Activated T-cell treated with anti-CD3 and anti-CD28 coated beads, Interleukin-2, amount 50 U/mL, for 72 hours (primary cell): ENCODE data around the gene SPEG. TPM values are rescaled to one million over a fixed set of nuclear protein-coding genes. Genes with fewer than 3 reads are reported as not detected.
A peak's percentile ranks its signal among the peaks of the same experiment; 100 is the strongest.

Source experiments
- ATAC-seq, 2 donors: fragments of 150-1000 bp; cut with Tn5 transposase; replicated peaks in 1 of 2; 2 replicates each; pipeline ENCODE4 v1.10.0; 2021; ENCODE audit warnings: moderate library complexity in 2 of 2, mild to moderate bottlenecking in 1 of 2
- DNase-seq, 2 donors: peaks; one replicate each; pipeline ENCODE4 v3.0.0; 2021 to 2022; ENCODE audit warnings: mixed read lengths in 1 of 2
- H3K27ac Mint-ChIP-seq: one replicate; pipeline ENCODE4 v1.8.0; 2022; ENCODE audit warnings: mild to moderate bottlenecking, moderate library complexity, mixed read lengths
- H3K27me3 Mint-ChIP-seq: one replicate; pipeline ENCODE4 v1.8.0; 2022; ENCODE audit warnings: low read depth, mixed read lengths
- H3K36me3 Mint-ChIP-seq, 2 donors: one replicate each; pipeline ENCODE4 v1.8.0; 2022; ENCODE audit warnings: mixed read lengths in 2 of 2, mild to moderate bottlenecking in 1 of 2; ENCODE audit not compliant: insufficient read depth in 2 of 2
- H3K4me1 Mint-ChIP-seq: one replicate; pipeline ENCODE4 v1.8.0; 2022; ENCODE audit warnings: low read depth, mixed read lengths
- H3K4me3 Mint-ChIP-seq, 2 donors: one replicate each; pipeline ENCODE4 v1.8.0; 2022; ENCODE audit warnings: mild to moderate bottlenecking in 2 of 2, mixed read lengths in 2 of 2, moderate library complexity in 2 of 2
- H3K9me3 Mint-ChIP-seq, 2 donors: one replicate each; pipeline ENCODE4 v1.8.0; 2022; ENCODE audit warnings: mixed read lengths in 2 of 2
- total RNA-seq, 2 donors: library from RNA; stranded (reverse); gene quantifications; one replicate each; pipeline ENCODE4 v1.2.3, GENCODE V29; 2022

SPEG gene
- total RNA-seq, 2 donors from 2014 or later = 4.8 to 6.9 TPM

DNA sequence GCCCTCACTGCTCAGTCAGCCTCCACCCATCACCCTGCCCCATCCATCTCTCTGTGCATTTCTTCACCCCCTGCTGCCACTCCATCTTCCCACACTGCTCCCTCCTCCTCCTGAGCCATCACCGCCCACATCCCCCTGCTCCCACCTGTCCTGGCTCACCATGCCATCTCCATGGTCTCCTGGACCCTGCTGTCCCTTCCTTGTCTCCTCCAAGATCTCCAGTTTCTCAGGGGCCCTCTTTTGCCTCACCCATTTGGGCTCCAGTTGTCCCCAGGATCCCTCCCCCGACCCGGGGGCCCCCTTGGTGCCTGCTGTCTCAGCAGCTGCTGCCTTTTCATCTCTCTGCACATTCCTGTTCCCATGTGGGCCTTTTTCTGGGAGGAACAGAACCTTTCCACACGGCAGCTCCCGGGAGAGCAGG lies 10.6 kb downstream of the SPEG start:
- Mint-ChIP-seq H3K9me3 (no peaks in the 10 kb centered on the region), H3K27ac (no peak overlapping the region), H3K4me3 (no peak overlapping the region), H3K27me3 (peaks cover 31% of the 10 kb centered on the region), H3K4me1 (peaks cover 10% of the 10 kb centered on the region), H3K36me3 (no peaks in the 10 kb centered on the region)
- ATAC-seq (no peak), DNase-seq (no peak)

DNA sequence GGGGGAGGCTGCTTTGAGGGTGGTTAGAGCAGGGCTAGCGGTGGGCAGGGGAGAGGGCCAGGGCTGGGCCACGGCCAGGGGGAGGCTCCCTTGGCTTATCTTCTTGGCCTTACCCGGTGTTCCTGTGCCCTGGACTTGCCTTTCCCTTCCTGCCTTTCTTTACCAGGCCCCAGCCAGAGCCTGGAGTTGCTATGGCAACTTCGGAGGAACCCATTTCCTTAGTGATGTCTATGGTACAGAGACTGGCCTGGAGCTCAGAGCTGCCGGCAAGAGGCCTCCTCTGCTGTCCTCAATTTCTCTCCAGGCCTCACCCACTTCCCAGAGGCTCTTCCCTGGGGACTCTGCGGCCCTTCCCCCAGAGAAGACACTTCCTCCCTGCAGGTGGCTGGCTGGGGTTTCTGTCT lies 11.5 kb downstream of the SPEG start:
- Mint-ChIP-seq H3K4me3 (no peak overlapping the region), H3K27ac (no peak overlapping the region), H3K9me3 (no peaks in the 10 kb centered on the region), H3K27me3 (peaks cover 25% of the 10 kb centered on the region), H3K4me1 (peaks cover 5% of the 10 kb centered on the region), H3K36me3 (no peaks in the 10 kb centered on the region)
- DNase-seq = no peak
- no peak for ATAC-seq

DNA sequence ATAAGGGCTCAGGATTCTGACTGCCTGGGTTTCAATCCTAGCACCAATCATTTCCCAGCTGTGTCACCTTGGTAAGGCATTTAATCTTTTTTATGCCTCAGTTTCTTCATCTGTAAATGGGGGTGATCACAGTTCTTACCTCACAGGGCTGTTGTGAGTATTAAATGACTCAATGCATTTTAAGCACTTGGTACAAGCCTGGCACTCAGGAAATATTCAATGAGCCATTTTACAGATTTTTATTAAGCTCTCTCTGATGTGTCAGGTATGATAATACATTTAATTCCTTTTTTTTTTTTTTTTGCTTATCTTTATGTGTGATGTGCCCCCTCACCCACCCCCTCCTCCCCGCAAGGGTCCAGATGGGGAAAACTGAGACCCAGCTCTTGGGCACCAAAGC lies 12.0 kb downstream of the SPEG start:
- H3K27me3 Mint-ChIP-seq = peaks cover 20% of the 10 kb centered on the region
- H3K9me3 Mint-ChIP-seq = no peaks in the 10 kb centered on the region
- no peaks in the 10 kb centered on the region for H3K36me3 Mint-ChIP-seq
- ATAC-seq (no peak), DNase-seq (no peak)
- no peak overlapping the region for H3K4me3 Mint-ChIP-seq
- H3K27ac Mint-ChIP-seq = no peak overlapping the region
- H3K4me1 Mint-ChIP-seq = no peaks in the 10 kb centered on the region

DNA sequence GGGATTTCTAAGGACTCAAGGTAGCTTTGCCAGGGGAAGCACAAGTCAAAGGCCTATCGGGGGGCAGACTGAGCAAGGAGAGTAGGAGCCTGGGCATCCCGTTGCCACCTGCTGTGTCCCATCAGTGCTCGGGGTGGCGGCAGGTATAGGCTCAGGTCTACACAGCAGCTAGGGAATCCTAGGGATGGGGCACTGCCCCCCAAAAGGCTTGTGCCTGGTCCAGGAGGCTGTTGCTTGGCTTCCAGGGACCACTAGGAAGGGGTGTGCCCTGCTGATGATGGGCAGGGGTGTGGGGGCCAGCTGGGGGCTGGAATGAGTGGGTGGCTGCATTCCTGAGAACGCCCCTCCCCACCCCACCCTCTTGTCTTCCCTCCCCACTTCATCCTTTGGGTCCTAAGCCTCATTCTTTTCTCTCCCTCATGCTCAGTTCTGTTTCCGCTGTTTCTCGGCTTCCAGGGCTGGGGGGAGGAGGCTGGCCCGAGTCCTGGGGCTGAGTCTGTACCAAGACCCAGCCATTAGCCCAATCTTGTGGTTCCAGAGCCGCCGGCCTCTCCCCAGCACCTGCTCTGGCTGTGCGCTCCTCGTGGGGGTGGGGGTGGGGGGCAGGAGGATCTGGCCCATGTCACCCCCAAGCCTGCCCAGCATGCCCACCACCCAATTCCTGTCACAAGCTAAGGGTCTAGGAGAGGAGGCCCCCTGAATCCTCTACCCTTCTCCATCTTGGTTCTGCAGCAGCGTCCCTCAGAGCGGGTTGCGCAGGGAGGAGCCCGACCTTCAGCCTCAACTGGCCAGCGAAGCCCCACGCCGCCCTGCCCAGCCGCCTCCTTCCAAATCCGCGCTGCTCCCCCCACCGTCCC lies 12.8 kb downstream of the SPEG start:
- Mint-ChIP-seq H3K4me1 (no peaks in the 10 kb centered on the region), H3K4me3 (no peak overlapping the region), H3K9me3 (no peaks in the 10 kb centered on the region), H3K27ac (no peak overlapping the region), H3K36me3 (no peaks in the 10 kb centered on the region), H3K27me3 (peaks cover 19% of the 10 kb centered on the region)
- DNase-seq = no peak
- ATAC-seq = no peak

DNA sequence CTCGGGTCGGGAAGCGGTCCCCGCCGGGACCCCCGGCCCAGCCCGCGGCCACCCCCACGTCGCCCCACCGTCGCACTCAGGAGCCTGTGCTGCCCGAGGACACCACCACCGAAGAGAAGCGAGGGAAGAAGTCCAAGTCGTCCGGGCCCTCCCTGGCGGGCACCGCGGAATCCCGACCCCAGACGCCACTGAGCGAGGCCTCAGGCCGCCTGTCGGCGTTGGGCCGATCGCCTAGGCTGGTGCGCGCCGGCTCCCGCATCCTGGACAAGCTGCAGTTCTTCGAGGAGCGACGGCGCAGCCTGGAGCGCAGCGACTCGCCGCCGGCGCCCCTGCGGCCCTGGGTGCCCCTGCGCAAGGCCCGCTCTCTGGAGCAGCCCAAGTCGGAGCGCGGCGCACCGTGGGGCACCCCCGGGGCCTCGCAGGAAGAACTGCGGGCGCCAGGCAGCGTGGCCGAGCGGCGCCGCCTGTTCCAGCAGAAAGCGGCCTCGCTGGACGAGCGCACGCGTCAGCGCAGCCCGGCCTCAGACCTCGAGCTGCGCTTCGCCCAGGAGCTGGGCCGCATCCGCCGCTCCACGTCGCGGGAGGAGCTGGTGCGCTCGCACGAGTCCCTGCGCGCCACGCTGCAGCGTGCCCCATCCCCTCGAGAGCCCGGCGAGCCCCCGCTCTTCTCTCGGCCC lies 13.6 kb downstream of the SPEG start:
- Mint-ChIP-seq H3K27me3 (peaks cover 11% of the 10 kb centered on the region), H3K4me3 (peak overlapping the region; percentile 22 to 65), H3K9me3 (no peaks in the 10 kb centered on the region), H3K4me1 (no peaks in the 10 kb centered on the region), H3K27ac (no peak overlapping the region), H3K36me3 (no peaks in the 10 kb centered on the region)
- no peak for DNase-seq
- peak; percentile 50 for ATAC-seq

DNA sequence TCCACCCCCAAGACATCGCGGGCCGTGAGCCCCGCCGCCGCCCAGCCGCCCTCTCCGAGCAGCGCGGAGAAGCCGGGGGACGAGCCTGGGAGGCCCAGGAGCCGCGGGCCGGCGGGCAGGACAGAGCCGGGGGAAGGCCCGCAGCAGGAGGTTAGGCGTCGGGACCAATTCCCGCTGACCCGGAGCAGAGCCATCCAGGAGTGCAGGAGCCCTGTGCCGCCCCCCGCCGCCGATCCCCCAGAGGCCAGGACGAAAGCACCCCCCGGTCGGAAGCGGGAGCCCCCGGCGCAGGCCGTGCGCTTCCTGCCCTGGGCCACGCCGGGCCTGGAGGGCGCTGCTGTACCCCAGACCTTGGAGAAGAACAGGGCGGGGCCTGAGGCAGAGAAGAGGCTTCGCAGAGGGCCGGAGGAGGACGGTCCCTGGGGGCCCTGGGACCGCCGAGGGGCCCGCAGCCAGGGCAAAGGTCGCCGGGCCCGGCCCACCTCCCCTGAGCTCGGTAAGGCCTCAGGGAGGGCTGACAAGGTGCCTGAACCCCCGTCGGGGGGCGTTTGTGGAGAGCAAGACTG lies 14.2 kb downstream of the SPEG start:
- Mint-ChIP-seq H3K27me3 (peaks cover 10% of the 10 kb centered on the region), H3K9me3 (no peaks in the 10 kb centered on the region), H3K4me3 (peak overlapping the region; percentile 22 to 65), H3K4me1 (no peaks in the 10 kb centered on the region), H3K27ac (no peak overlapping the region), H3K36me3 (no peaks in the 10 kb centered on the region)
- DNase-seq = peak; percentile 28 to 45
- peak; percentile 76 to 80 for ATAC-seq

DNA sequence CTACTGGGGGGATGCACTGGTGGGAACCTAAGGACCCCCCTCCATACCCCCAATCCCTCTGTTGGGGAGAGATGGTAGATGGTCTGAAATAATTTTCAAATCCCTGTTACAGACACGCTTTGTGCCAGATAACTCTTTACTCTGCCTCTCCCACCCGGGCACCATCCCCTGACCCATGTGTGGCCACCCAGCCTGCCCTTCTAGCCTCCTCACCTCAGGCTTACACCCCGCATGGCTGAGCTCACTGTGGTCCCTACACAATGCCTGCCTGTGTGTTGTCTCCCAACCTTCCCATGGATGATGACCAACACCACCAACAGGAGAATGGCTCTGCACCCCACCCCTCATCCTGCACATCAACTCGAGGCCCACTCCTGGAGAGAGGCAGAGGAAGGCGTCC lies 15.0 kb downstream of the SPEG start:
- ATAC-seq (no peak), DNase-seq (no peak)
- H3K27ac Mint-ChIP-seq = no peak overlapping the region
- peaks cover 10% of the 10 kb centered on the region for H3K27me3 Mint-ChIP-seq
- H3K4me3 Mint-ChIP-seq = peak overlapping the region in 1 of 2 donors; percentile 12
- H3K4me1 Mint-ChIP-seq = no peaks in the 10 kb centered on the region
- H3K36me3 Mint-ChIP-seq = no peaks in the 10 kb centered on the region
- no peaks in the 10 kb centered on the region for H3K9me3 Mint-ChIP-seq

DNA sequence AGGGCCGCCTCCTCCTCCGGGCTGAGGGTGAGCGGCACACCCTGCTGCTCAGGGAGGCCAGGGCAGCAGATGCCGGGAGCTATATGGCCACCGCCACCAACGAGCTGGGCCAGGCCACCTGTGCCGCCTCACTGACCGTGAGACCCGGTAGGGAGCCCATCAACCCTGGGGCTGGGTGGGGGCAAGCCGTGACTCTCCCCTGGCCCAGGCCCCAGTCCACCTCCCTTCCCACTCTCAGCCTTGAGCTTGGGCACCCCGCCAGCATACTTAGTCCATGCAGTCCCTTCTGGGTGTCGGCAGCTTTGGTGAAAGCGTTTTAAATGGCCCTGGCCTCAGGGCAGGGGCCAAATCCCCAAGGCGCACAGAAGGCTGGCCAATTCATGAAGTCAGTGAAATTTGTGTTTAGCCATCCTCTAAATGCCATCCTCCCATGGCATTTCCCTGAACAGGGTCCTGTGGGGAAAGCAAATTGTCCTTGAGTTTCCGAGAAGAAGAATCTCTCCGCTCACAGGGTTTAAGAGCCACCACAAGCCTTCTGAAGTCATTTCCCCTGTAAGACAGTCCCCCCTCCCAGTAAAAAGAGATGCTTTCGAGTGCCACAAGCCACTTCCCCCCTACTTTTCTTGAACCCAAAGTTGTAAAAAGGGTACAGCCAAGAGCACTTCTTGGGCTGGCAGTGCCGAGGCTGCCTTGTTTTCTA lies 17.2 kb downstream of the SPEG start:
- Mint-ChIP-seq H3K36me3 (no peaks in the 10 kb centered on the region), H3K9me3 (no peaks in the 10 kb centered on the region), H3K4me3 (no peak overlapping the region), H3K27ac (no peak overlapping the region), H3K4me1 (no peaks in the 10 kb centered on the region), H3K27me3 (peaks cover 10% of the 10 kb centered on the region)
- DNase-seq (no peak), ATAC-seq (no peak)

DNA sequence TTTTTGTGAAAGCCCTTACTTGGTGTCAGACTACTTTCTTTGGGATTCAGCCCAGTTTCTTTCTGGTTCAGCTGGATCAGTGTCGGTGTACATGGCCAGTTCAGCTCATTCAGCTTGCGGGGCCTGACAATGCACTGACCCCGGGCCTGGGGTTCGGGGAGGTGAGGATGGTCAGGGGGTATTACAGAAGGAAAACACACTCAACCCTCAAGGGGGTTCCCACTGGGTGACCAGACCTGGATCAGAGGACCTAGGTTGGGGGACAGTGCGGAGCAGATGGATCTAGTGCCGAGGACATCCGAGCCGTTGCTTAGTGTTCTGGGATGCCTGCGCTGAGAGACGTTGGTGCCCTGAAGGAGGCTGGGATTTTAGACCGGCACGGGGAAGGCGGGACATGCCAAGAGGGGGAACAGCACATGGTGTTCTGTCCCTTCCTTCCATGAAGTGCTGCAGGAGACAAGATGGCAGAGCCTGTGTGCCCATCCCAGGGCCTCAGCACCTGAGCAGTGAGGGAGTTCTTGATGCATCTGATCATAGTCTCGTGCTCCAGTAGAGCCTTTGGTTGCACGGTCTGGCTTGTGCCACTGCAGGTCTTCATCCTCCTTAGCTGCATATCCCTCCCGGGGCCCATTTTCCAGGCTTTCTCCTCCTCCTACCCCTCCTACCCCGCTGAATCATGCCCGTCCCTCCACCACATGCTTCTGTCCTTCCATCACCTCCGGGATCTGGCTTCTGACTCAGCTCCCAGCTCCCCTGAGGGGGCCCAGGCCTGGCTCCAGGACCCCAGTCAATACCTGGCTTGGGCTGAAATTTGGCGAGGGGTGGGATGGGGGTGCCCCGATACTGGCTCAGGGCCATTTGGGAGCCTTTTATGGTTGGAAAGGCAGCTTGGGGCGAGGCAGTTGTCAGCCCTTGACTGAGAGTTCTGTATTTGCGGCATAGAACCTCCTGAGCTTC lies 18.0 kb downstream of the SPEG start:
- H3K27me3 Mint-ChIP-seq = peaks cover 10% of the 10 kb centered on the region
- H3K4me3 Mint-ChIP-seq = no peak overlapping the region
- peaks cover under 1% of the 10 kb centered on the region for H3K4me1 Mint-ChIP-seq
- H3K9me3 Mint-ChIP-seq = no peaks in the 10 kb centered on the region
- H3K27ac Mint-ChIP-seq = no peak overlapping the region
- ATAC-seq (no peak), DNase-seq (no peak)
- no peaks in the 10 kb centered on the region for H3K36me3 Mint-ChIP-seq

DNA sequence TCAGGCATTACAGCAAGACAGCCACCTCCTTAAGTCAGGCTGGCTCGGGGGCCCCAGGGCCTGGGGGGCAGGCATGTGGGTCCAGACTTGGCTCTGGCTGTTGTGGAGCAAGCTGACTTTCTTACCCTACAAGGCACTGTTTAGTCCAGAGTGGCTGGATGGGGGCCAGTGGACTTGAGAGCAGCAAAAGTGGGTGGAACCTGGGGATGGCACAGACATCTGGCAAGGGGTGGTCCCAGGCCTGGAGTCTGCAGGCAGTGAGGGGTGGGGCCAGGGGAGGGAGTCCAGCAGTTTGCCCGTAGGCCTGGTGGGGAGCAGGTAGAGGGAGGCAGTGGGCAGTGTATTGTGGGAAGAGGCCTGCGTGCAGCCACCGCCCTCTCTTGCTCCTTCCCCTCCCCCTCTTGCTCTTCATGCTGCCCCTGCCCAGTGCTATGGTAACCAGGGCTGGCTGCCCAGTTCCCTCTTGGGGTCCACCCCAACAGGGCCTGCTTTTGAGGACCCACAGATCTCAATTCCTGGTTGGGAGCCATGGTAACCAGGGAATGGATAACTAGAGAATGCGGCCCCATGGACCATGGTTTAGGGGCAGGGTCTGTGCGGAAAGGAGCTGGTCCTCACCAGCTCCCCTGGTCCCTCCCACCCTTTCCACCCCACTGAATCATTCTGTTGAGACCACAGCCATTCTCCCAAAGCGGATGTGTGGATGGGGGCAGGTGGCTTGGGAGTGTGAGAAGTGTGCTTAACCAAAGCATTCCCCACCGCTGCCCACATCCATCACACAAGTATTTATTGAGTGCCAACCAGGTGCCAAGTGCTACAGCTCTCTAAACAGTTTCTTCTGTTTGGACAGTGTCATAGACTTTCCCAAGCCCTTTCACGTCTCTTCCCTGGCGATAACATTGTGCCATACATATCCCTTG lies 19.3 kb downstream of the SPEG start:
- Mint-ChIP-seq H3K4me3 (no peak overlapping the region), H3K27ac (no peak overlapping the region), H3K27me3 (peaks cover 10% of the 10 kb centered on the region), H3K36me3 (no peaks in the 10 kb centered on the region), H3K4me1 (peaks cover 8% of the 10 kb centered on the region), H3K9me3 (no peaks in the 10 kb centered on the region)
- DNase-seq = no peak
- ATAC-seq = no peak

DNA sequence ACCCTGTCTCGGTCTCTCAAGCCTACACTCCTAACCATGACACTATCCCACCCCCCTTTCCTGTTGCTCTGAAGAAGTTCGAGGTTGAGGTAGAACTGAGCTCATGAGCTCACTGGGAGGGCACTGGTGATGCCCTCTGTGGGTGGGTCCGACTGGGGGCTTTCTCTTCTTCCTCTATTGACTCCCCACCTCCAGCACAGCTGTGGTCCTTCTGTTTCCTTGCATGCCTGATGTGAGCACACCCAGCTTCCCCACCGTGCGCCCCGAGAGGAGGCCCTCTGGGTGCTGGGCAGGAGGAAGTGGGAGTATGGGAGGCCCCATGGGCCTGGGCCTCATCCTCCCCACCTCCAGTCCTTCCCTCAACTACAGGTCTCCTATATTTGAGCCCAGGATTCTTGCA lies 20.9 kb downstream of the SPEG start:
- no peak for ATAC-seq
- Mint-ChIP-seq H3K27me3 (no peaks in the 10 kb centered on the region), H3K36me3 (no peaks in the 10 kb centered on the region), H3K27ac (peak overlapping the region; percentile 26), H3K4me3 (no peak overlapping the region), H3K9me3 (no peaks in the 10 kb centered on the region), H3K4me1 (peaks cover 8% of the 10 kb centered on the region)
- DNase-seq = no peak
